ENCODE data around the gene NR2F6.

DNA sequence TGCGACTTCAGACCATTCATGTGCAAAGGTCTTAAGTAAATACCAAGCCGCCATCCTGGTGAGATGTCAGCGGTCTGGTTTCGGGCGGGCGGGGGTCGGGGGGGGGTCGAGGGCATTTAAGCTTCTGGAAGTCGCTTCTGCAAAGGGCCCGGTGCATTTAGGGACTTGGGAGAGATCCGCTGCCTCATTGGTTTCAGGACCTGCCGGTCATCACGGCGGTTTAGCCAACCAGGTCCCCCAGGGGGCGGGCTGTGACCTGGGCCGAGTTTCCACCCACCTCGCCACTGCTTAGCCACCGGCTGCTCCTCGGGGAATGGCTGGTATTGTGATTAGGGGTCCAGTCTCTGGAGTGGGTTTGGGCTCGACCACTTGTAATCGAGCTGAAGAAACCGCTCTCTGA, 43.8 kb upstream of the NR2F6 start:
- no peak for TF ChIP-seq CREB1 (CRISPR knock-in tag; IDR thresholded peaks at IDR 0.05; ENCODE audit: low read depth)
- TF ChIP-seq, protein P1, sequence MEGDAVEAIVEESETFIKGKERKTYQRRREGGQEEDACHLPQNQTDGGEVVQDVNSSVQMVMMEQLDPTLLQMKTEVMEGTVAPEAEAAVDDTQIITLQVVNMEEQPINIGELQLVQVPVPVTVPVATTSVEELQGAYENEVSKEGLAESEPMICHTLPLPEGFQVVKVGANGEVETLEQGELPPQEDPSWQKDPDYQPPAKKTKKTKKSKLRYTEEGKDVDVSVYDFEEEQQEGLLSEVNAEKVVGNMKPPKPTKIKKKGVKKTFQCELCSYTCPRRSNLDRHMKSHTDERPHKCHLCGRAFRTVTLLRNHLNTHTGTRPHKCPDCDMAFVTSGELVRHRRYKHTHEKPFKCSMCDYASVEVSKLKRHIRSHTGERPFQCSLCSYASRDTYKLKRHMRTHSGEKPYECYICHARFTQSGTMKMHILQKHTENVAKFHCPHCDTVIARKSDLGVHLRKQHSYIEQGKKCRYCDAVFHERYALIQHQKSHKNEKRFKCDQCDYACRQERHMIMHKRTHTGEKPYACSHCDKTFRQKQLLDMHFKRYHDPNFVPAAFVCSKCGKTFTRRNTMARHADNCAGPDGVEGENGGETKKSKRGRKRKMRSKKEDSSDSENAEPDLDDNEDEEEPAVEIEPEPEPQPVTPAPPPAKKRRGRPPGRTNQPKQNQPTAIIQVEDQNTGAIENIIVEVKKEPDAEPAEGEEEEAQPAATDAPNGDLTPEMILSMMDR (conservative IDR thresholded peaks at IDR 0.05; ENCODE audit: low read depth in 2 of 2) = no peak
- TF ChIP-seq POLR2AphosphoS5 (IDR thresholded peaks at IDR 0.05; ENCODE audit: low read depth) = no peak
- TF ChIP-seq EZH2 (IDR thresholded peaks at IDR 0.05; ENCODE audit: low read depth, unreplicated experiment) = no peak
- no peak for TF ChIP-seq JUNB (IDR thresholded peaks at IDR 0.05; ENCODE audit: unreplicated experiment)

Data from GM23338 (cell line).